Stimulated activated CD4-positive, alpha-beta T cell treated with anti-CD3 and anti-CD28 coated beads, TNF-alpha, amount 100 ng/mL, for 4 hours (primary cell): Measurements from ENCODE around the gene VPREB3.

ENCODE experiments used
- DNase-seq, 3 experiments: peaks; one replicate each; pipeline ENCODE4 v3.0.0-alpha.2; 2020; ENCODE audit warnings: low read depth in 3 of 3

The VPREB3 gene

DNA sequence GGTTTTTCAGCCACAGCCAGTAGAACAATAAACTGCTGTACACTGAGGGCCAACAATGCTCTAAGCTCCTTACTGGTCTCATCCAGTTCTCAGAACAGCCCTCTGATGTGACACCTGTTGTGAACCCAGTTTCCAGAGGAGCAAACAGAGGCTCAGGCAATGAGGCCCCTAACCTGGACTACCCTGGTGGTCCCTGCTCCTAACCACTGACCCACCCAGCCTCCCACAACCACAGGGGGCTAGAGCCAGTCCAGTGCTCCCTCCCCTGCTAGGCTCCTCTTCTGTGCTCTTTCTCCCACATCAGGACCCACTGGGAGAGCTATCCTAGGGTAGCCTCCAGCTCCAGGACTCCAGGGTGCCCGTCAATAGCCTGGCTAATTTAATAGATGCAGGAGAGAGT, 28.5 kb upstream of the VPREB3 start:
- DNase-seq: no peak

- no peak for DNase-seq
Measured at GRCh38 chr22:23782252-23782651, 28.0 kb upstream of the VPREB3 start.

DNA sequence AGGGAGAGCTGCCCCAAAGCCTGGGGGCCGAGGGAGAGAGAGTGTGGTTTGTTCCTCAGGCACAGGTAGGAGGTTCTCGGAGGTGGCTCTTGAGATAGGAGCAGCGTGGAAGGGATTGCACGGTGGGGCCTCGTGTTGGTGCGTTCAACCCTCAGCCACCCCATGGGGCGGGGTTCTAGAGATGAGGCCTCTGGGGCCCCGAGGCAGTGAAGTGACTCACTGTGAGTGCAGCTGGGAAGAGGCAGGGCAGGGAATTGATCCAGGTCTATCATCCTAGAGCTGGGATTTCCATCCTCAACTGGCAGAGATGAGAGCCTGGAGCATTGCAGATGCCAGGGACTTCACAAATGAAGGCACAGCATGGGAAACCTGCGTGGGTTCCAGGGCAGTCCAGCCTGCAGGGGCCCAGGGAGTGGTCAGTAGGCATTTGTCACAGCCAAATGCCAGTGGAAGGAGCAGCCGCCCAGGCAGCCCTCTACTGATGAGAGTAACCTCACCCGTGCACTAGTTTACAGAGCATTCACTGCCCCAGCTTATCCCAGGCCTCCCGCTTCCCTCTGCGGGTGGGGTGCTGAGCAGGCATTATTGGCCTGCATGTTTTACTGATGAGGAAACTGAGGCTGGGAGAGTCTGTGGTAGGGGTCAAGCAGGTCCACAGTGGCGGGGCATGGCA, 27.4 kb upstream of the VPREB3 start:
- DNase-seq: no peak

DNA sequence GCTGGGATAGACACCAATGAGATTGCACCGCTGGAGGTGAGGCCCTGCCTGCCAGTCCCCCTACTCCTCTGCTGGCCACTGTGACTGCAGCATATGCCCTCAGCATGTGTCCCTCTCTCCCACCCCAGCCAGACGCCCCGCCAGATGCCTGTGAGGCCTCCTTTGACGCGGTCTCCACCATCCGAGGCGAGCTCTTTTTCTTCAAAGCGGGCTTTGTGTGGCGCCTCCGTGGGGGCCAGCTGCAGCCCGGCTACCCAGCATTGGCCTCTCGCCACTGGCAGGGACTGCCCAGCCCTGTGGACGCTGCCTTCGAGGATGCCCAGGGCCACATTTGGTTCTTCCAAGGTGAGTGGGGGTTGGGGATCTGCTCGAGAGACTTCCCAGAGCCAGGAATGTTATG, 26.8 kb upstream of the VPREB3 start:
- no peak for DNase-seq

- DNase-seq: no peak
Measured at GRCh38 chr22:23780146-23780748, 26.0 kb upstream of the VPREB3 start.

DNA sequence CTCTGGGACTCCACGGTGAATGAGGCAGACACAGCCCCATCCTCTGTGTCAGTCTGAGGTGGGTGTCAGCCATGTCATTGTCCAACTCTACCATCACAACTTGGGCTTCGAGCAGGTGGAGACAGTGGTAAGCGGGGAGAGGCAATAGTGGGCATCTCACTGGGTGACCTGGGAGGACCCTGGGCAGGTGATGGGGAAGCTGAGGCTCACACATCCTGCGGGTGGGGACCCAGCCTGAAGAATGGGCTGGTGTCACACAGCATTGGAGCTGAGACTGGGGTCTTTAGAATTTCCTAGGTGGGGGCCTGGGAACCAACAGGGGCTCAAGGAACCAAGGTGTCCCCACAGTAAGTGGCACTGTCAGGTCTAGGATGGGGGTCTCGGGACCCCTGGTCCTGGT, 25.5 kb upstream of the VPREB3 start:
- no peak for DNase-seq

DNA sequence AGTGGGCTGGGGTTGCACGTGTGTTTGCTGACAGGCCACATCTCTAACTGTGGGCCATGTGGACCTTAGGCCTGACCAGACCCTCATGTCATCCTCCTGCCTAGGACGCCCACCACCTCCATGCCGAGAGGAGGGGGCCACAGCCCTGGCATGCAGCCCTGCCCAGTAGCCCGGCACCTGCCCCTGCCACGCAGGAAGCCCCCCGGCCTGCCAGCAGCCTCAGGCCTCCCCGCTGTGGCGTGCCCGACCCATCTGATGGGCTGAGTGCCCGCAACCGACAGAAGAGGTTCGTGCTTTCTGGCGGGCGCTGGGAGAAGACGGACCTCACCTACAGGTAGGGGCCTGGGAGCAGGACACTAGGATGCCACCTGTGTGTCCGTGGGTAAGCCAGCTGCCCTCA, 24.9 kb upstream of the VPREB3 start:
- no peak for DNase-seq

DNA sequence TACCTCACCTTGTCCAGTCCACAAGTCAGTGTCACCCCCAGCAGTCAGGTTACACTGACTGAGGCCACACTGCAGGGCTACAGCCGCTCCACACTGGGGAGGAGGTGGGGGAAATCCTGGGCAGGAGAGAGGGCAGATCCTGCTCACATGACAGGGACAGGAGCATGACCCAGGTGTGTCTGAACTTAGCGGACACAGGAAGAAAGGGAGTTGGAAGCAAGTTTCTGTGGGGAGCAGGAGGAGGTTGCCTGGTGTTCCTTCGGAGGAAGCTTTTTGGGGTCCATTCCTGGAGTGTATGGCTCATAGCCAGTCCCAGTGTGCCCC, 24.3 kb upstream of the VPREB3 start:
- no peak for DNase-seq

GRCh38 chr22:23777776-23778576, 23.8 kb upstream of the VPREB3 start:
- no peak for DNase-seq

GRCh38 chr22:23775779-23776375, 21.7 kb upstream of the VPREB3 start:
- DNase-seq: no peak

DNA sequence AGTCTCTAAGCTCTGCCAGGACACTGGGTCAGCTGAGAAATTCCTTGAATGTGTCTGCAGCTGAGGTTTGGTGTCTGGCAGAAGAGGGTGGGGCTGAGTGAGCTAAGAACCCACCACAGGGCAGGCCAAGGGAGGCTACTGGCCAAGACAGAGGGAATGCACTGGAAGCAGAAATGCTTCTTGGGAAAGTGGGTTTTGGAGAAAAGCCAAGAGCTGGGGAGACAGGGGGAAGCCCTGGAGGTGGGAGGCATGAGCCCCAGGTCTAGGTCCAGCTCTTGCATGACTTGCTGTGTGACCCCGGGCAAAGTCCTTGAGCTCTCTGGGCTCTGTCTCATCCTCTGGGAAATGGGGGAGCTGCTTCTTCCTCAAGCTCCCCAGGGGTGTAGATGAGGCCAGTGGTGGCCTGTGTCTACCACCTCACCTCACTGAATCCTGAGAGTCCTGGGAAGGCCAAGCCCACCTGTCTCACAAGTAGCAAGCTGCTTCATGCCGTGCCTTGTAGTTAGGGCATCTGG, 20.8 kb upstream of the VPREB3 start:
- DNase-seq: no peak

GRCh38 chr22:23774114-23774921, 20.1 kb upstream of the VPREB3 start:
- DNase-seq: no peak

DNA sequence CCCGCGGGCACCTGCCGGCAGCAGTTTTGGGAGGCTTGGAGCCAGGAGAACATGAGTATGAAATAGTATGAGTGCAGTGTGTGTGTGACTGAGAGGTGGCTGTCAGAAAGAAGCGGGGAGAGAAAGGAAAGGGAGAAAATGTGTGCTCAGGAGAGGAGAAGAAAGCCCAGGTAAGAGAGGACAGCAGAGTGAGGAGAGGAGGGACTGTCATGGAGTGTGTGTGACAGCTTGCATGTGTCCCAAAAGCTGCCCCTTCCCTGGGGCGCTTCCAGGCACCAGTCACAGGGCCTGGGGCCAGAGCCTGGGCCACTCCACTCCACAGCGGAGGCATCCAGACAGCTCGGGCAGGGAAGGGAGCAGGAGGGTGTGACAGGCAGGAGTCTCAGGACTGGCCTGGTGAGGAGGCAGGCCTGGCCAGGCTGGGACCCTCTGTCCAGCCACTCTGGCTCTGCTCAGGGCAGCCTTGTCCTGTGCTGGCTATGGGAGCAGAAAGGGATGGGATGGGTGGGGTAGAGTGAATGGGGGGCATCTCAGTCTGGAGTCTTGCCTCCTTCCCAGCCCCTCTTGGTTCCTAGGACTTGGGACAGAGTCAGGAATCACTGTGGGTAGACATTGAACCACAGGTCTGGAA, 19.4 kb upstream of the VPREB3 start:
- no peak for DNase-seq

DNA sequence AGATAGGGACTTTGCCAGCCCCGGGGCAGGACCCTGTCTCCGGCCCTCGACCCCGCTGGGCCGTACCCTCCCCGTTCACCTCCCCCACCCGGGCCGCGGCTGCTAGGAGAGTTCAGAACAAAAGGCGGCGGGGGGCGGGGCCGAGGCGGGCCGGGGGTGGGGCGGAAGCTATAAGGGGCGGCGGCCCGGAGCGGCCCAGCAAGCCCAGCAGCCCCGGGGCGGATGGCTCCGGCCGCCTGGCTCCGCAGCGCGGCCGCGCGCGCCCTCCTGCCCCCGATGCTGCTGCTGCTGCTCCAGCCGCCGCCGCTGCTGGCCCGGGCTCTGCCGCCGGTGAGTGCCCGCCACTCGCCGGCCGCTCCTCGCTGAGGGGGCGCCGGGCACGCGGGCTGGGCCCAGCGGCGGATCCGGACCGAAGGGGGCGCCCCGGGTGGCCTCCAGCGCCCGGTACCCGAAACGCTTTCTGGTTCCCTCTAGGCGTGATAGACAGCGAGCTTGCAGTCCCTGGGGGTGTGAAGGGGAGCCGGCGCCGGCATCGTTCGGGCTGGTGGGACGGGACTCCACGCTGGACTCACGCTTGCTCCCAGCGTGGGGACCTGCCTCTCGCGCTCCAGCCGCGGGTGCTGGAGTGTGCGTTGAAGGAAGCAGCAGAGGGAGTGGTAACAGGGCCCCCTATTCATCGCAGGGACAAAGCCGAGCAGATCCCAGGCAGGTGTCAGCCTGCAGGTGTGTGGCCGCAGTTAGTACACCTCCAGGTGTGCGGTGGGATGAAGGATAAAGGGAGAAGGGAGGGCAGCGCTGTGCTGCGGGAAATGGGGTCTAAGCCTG, 18.6 kb upstream of the VPREB3 start, which contains the start of gene MMP11:
MMP11 (plus strand) TSS at position 201 of the 825 bp plus-strand sequence; CDS start at position 223, 22 bp downstream.
- DNase-seq: peak in 2 of 3 experiments; percentile 24 to 54

DNA sequence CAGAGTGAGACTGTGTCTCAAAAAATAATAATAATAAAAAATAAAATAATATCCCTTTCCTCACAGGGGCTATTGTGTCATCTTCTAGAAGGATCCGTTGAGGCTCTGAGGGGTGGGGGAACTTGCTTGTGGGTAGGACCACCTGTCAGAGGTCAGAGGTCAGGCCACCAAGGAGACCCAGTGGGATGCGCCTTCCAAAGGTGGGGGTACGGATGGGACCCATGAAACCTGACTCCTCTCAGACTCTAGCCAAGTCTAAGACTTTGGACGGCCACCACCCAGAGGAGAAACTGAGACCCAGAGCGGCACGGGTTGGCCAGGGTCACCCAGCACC, 18.1 kb upstream of the VPREB3 start:
- no peak for DNase-seq

GRCh38 chr22:23769321-23769965, 15.2 kb upstream of the VPREB3 start:
- DNase-seq: no peak

DNA sequence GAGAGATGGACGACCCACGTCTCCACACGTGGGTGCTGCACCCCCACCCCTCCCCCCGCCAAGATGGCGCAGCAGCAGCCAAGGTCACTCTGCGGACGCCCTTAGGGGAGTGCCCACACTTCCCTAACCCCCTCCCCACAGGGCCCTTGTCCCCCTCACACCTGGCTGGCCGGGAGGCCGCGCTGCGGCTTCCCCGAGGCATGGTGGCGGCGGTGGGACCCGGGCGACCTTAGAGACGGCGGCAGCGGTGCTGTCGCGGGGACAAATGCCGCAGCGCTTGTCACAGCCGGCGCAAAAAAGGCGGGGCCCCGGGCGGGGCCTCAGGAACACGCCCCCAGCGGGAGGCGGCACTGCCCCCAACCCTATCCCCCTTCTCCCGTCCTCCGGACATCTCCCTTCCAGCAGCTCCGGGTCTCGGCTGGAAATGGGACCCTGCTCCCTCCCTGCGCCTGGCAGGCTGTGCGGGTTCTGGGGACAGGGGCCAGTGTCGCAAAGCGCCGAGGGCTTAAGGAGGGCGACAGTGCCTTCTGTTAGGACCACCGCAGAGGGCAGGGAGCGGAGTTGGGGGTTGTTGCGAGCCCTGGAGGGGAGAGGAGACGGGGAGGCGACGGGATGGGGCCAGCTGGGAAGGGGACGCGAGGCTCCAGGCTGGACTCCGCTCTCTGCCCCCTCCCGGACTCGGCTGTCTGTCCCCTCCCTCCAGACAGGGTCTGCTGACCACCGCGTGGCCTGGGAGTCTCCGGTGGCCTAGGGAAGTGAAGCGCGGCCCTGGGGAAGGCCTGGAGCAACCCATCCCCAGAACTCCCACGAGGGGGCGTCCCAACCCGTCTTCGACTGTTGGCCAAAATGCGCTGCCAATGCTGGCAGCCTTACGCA, 13.7 kb upstream of the VPREB3 start, which contains the start of gene CHCHD10:
CHCHD10 (minus strand) TSS at position 300 of the 876 bp plus-strand sequence; CDS start at position 202, 98 bp downstream.
- peak; percentile 50 to 72 (median 55) for DNase-seq

DNA sequence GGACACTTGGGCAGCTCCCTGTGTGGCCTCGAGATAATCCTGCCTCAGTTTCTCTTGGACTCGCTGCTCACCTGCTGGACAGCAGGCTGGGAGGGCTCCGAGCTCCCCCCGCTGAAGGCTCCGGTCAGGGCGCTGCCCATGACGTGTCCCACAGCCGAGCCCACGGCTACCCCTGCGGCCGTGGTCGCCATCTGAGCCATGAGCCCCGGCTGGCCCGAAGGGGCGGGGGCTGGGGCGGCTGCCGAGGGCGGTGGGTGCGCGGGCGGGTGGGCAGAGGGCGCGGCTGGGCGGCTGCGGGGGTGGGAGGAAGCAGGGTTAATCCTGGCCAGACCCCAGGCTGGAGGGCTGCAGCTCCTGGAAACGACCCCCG, 13.1 kb upstream of the VPREB3 start:
- no peak for DNase-seq
